ENCODE results near the gene IPO13.

- TF ChIP-seq CTCF (IDR thresholded peaks at IDR 0.05; ENCODE audit: borderline replicate concordance, extremely low read depth, low read length, poor library complexity, severe bottlenecking): no peak
- TF ChIP-seq EZH2 (IDR thresholded peaks at IDR 0.05; ENCODE audit: borderline replicate concordance, low read depth, low read length, severe bottlenecking): no peak
These were observed 13.9 kb upstream of the IPO13 start for GRCh38 chr1:43932786-43933385.
